HEK293 (cell line): ENCODE results near the gene FAF2.

Experiments used
- CTCF ChIA-PET: fragments of 350-600 bp; formaldehyde crosslinking; extraction: SDS; loops from one replicate; lab custom pipeline; 2021; ENCODE audit warnings: antibody characterized with exemption; lab: Yijun Ruan, JAX
- POLR2A ChIA-PET: fragments of 300-600 bp; formaldehyde crosslinking; extraction: SDS; loops from one replicate; lab custom pipeline; 2020; ENCODE audit warnings: antibody characterized with exemption, inconsistent platforms; lab: Yijun Ruan, JAX
- H3K27ac ChIP-seq: fragments of 200-500 bp; sonication (Bioruptor generic); 2 replicates; pipeline ENCODE4 v1.5.1; 2014; ENCODE audit warnings: low read depth, low read length, control low read depth, inconsistent platforms; ENCODE audit errors: extremely low read depth
- H3K36me3 ChIP-seq, 2 experiments: fragments of 200-500 bp in 1 of 2; sonication (Bioruptor generic) in 1 of 2; 1 replicate in 1 of 2; 2 replicates in 1 of 2; pipeline ENCODE4 v1.5.1; 2014 to 2017; ENCODE audit warnings: inconsistent platforms in 2 of 2, low read length in 2 of 2; ENCODE audit not compliant: control insufficient read depth in 2 of 2, insufficient read depth in 1 of 2
- H3K4me1 ChIP-seq: fragments of 200-500 bp; sonication (Bioruptor generic); 2 replicates; pipeline ENCODE4 v1.5.1; 2014; ENCODE audit warnings: mild to moderate bottlenecking, low read length, inconsistent platforms; ENCODE audit not compliant: control insufficient read depth, insufficient read depth
- H3K4me3 ChIP-seq: 2 replicates; pipeline ENCODE4 v1.5.1; 2011; ENCODE audit warnings: low read depth, mild to moderate bottlenecking, control low read depth, low read length, moderate library complexity
- H3K9me3 ChIP-seq: fragments of 200-500 bp; sonication (Bioruptor generic); 2 replicates; pipeline ENCODE4 v1.5.1; 2014; ENCODE audit warnings: low read depth, low read length, inconsistent platforms; ENCODE audit not compliant: control insufficient read depth, insufficient read depth
- BCL11B ChIP-seq: fragments of 450-650 bp; formaldehyde crosslinking; IDR thresholded peaks from 2 replicates; pipeline ENCODE4 v1.5.1; 2016; ENCODE audit warnings: low read depth, missing biosample characterization, missing genetic modification characterization
- CTCF ChIP-seq: fragments of 450-650 bp; formaldehyde crosslinking; IDR thresholded peaks from 2 replicates; pipeline ENCODE4 v1.5.1; 2016; ENCODE audit warnings: missing biosample characterization, missing genetic modification characterization
- EGR2 ChIP-seq: fragments of 450-650 bp; formaldehyde crosslinking; IDR thresholded peaks from 2 replicates; pipeline ENCODE4 v1.5.1; 2016; ENCODE audit warnings: low read depth, missing biosample characterization, missing genetic modification characterization
- KLF8 ChIP-seq: fragments of 450-650 bp; formaldehyde crosslinking; IDR thresholded peaks from 2 replicates; pipeline ENCODE4 v1.5.1; 2016; ENCODE audit warnings: missing biosample characterization, missing genetic modification characterization
- OVOL3 ChIP-seq: fragments of 450-650 bp; formaldehyde crosslinking; IDR thresholded peaks from 2 replicates; pipeline ENCODE4 v1.5.1; 2016; ENCODE audit warnings: missing biosample characterization, missing genetic modification characterization
- PATZ1 ChIP-seq: fragments of 450-650 bp; formaldehyde crosslinking; IDR thresholded peaks from 2 replicates; pipeline ENCODE4 v1.5.1; 2016; ENCODE audit warnings: missing biosample characterization, missing genetic modification characterization
- SP2 ChIP-seq: fragments of 450-650 bp; formaldehyde crosslinking; IDR thresholded peaks from 2 replicates; pipeline ENCODE4 v1.5.1; 2016; ENCODE audit warnings: missing biosample characterization, missing genetic modification characterization
- ZBTB10 ChIP-seq: fragments of 450-650 bp; formaldehyde crosslinking; IDR thresholded peaks from 2 replicates; pipeline ENCODE4 v1.5.1; 2016; ENCODE audit warnings: missing biosample characterization, missing genetic modification characterization
- ZBTB17 ChIP-seq: fragments of 450-650 bp; formaldehyde crosslinking; IDR thresholded peaks from 2 replicates; pipeline ENCODE4 v1.5.1; 2016; ENCODE audit warnings: missing biosample characterization, missing genetic modification characterization
- ZBTB20 ChIP-seq: fragments of 450-650 bp; formaldehyde crosslinking; IDR thresholded peaks from 2 replicates; pipeline ENCODE4 v1.5.1; 2016; ENCODE audit warnings: missing biosample characterization, missing genetic modification characterization
- ZEB2 ChIP-seq: fragments of 450-650 bp; formaldehyde crosslinking; IDR thresholded peaks from 2 replicates; pipeline ENCODE4 v1.5.1; 2016; ENCODE audit warnings: missing biosample characterization, missing genetic modification characterization
- ZNF138 ChIP-seq: fragments of 450-650 bp; formaldehyde crosslinking; IDR thresholded peaks from 2 replicates; pipeline ENCODE4 v1.5.1; 2016; ENCODE audit warnings: missing biosample characterization, missing genetic modification characterization, borderline replicate concordance
- ZNF174 ChIP-seq: fragments of 450-650 bp; formaldehyde crosslinking; IDR thresholded peaks from 2 replicates; pipeline ENCODE4 v1.5.0; 2017; ENCODE audit warnings: missing biosample characterization, mild to moderate bottlenecking, missing genetic modification characterization
- ZNF19 ChIP-seq: fragments of 450-650 bp; formaldehyde crosslinking; IDR thresholded peaks from 2 replicates; pipeline ENCODE4; 2016; ENCODE audit warnings: missing biosample characterization, missing genetic modification characterization, low read depth
- ZNF202 ChIP-seq: fragments of 450-650 bp; formaldehyde crosslinking; IDR thresholded peaks from 2 replicates; pipeline ENCODE4 v1.5.1; 2016; ENCODE audit warnings: missing biosample characterization, missing genetic modification characterization, borderline replicate concordance
- ZNF239 ChIP-seq: fragments of 450-650 bp; formaldehyde crosslinking; IDR thresholded peaks from 2 replicates; pipeline ENCODE4 v1.5.1; 2016; ENCODE audit warnings: missing biosample characterization, missing genetic modification characterization
- ZNF280C ChIP-seq: fragments of 450-650 bp; formaldehyde crosslinking; IDR thresholded peaks from 2 replicates; pipeline ENCODE4 v1.5.1; 2016; ENCODE audit warnings: missing biosample characterization, missing genetic modification characterization
- ZNF302 ChIP-seq: fragments of 450-650 bp; formaldehyde crosslinking; IDR thresholded peaks from 2 replicates; pipeline ENCODE4 v1.5.1; 2016; ENCODE audit warnings: missing biosample characterization, missing genetic modification characterization, low read depth
- ZNF335 ChIP-seq: fragments of 450-650 bp; formaldehyde crosslinking; conservative IDR thresholded peaks from 2 replicates; pipeline ENCODE4 v1.5.1; 2016; ENCODE audit warnings: missing biosample characterization, missing genetic modification characterization
- ZNF558 ChIP-seq: fragments of 450-650 bp; formaldehyde crosslinking; IDR thresholded peaks from 2 replicates; pipeline ENCODE4 v1.5.1; 2016; ENCODE audit warnings: missing biosample characterization, missing genetic modification characterization
- ZNF785 ChIP-seq: fragments of 450-650 bp; formaldehyde crosslinking; IDR thresholded peaks from 2 replicates; pipeline ENCODE4 v1.5.1; 2016; ENCODE audit warnings: missing biosample characterization, missing genetic modification characterization

The FAF2 gene

GRCh38 chr5:176412517-176413254 is 35.5 kb upstream of the FAF2 start (continued):
- TF ChIP-seq EGR2 (tag by site-specific recombination) (peak; percentile 83), SP2 (tag by site-specific recombination) (0 out of 2 replicates have a peak, but pooled peaks have one; percentile 7)

- Histone ChIP-seq H3K4me1 (no peaks in the 10 kb centered on the region), H3K9me3 (no peaks in the 10 kb centered on the region), H3K27ac (no peak overlapping the region), H3K4me3 (no peak overlapping the region), H3K36me3 (peaks cover 8 to 21% of the 10 kb centered on the region in 2 experiments; a peak in 2 of 3 replicates)
- ChIA-PET POLR2A (no interaction called here), CTCF (interaction anchor here (0.7 kb wide), 1 partner anchor 555 kb away, joined by 3 read pairs; no protein-coding TSS in a partner anchor)
- TF ChIP-seq ZNF239 (no peak), ZNF174 (tag by site-specific recombination) (no peak), PATZ1 (no peak), ZNF785 (tag by site-specific recombination) (no peak), ZNF202 (tag by site-specific recombination) (no peak), ZNF302 (no peak), ZBTB20 (no peak), ZNF558 (no peak), ZNF280C (tag by site-specific recombination) (no peak), ZEB2 (tag by site-specific recombination) (no peak), BCL11B (no peak), ZBTB10 (tag by site-specific recombination) (no peak), KLF8 (tag by site-specific recombination) (no peak), ZBTB17 (tag by site-specific recombination) (no peak), OVOL3 (tag by site-specific recombination) (no peak), ZNF19 (tag by site-specific recombination) (no peak), ZNF138 (tag by site-specific recombination) (no peak), ZNF335 (no peak), CTCF (tag by site-specific recombination) (no peak)
Observed at GRCh38 chr5:176413255-176413565, 35.0 kb upstream of the FAF2 start.
